Measurements from ENCODE around the gene CACNA1S.
A peak's percentile ranks its signal among the peaks of the same experiment; 100 is the strongest.

Gene CACNA1S

GRCh38 chr1:201116091-201116490 is 3.9 kb upstream of the CACNA1S start:
- DNase-seq (ENCODE audit: low read depth, low spot score), result no peak

DNA sequence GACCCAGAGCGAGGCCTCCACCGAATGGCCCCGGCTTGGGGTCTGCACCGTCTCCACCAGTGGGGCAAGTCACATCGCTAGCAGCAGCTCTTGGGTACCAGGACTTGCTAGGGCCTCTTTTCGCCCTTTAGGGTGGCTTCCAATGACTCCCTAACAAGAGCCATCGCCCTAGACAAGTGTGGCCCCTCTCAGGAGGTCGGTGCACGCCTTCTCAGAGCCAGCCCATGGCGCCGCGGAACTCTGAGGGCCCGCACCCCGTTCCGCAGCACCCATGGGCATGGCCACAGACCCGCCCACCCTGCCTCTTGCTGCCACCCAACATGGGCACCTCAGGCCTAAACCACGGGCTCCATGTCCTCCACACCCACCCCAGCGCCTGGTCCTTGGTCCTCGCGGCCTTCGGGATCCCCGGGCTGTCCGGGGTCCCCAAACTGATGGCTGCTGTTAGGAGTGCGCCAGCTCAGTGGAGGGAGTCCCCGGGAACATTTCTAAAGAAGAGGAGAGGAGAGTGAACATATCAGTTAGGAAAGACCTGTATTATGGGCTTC is 3.2 kb upstream of the CACNA1S start:
- DNase-seq (ENCODE audit: low read depth, low spot score), result no peak

DNA sequence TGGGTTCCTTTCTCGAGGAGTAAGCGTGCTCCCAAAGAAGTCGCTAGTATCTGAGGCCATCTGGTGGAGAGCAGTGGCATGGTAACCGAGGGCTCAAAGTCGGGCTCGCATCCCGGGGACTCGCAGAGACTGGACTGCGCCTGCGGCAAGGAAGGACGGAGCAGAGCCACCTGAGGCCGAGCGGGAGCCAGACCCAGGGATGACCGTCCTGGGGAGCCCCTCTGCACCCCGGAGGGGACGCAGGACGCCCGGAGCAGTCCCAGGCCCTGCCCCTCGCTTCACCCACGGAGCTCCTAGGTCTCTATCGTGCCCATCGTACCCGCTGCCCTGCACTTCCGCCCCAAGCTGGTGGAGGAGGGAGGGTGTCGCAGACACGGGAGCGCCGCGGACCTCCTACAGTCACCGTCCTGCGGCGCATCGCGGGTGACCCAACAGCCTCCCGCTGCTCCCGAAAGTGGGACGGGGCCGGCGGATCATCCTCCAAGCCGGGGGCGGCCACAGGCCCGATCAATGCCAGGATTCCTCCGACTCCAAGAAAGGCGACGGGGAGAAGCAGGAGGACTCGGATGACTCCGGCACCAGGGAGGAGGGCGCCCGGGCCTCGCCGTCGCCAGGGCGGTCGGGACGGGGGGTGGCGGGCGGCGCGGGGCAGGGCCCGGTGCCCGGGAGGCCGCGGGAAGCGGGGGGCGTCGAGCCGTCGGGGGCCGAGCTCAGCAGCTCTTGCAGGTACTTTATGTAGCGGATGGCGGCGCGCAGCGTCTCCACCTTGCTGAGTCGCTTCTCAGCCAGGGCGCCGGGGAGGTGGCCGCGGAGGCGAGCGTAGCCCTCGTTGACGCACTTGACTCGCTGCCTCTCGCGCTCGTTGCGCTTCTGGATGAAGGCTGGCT is 2.3 kb upstream of the CACNA1S start:
- peak; percentile 76 for DNase-seq (ENCODE audit: low read depth, low spot score)

- no peak for DNase-seq (ENCODE audit: low read depth, low spot score)
Measured at GRCh38 chr1:201113451-201114244, 1.4 kb upstream of the CACNA1S start.

GRCh38 chr1:201112926-201113325 is 700 bp upstream of the CACNA1S start:
- DNase-seq (ENCODE audit: low read depth, low spot score), result no peak

DNA sequence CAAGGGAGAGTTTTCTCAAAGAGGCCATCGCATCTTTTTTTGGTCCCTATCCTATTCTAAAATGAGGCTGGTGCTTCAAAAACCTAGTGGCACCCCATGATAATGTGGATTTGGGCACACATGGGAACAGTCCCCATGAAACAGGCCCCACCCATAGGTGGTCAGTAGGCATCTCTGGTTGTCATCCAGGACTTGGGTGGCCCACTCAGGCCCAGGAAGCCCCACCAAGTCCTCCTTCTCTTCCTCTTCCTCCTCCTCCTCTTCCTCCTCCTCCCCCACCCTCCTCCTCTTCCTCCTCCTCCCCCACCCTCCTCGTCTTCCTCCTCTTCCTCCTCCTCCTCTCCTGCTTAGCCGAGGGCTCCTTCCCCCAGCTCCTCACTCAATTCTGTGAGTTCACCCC is 554 bp downstream of the CACNA1S start:
- no peak for DNase-seq (ENCODE audit: low read depth, low spot score)

DNA sequence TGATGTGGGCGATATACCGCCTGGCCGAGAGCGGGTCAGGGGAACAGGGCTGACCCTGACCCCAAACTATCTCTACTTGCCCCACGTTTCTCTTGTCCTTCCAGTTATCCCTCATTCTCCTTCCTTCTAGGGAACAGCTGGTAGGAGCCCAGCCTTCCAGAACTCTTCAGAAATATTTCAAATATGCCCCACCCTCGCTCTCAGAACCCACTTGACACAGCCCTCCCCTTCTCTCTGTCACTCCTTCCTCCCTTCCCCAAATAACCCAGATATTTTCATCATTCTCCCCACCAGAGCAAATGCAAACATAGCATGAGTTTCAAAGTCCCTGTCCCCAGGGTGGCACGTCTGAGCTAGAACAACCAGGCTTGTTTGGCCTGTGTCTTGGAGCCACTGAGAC is 1.1 kb downstream of the CACNA1S start:
- no peak for DNase-seq (ENCODE audit: low read depth, low spot score)

DNA sequence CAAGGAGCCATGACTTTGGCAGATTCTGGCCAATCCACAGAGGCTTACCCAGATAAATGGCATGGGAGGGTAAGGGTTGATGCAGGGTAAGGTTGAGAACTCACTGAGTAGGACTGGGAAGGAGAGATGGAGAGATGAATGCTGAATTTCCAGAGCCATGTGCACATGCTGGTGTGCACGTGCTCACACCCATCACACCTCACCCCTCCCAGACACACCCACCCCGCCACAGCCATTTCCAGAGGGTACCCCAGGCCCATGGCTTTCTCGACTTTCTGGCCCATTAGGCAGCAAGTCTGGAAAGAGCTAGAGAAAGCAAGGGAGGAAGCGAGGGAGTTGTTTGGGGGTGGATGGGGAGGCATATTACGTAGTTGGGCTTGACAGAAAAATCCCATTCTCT is 1.6 kb downstream of the CACNA1S start:
- DNase-seq (ENCODE audit: low read depth, low spot score), result no peak

GRCh38 chr1:201110138-201110537 is 2.1 kb downstream of the CACNA1S start:
- DNase-seq (ENCODE audit: low read depth, low spot score), result no peak

DNA sequence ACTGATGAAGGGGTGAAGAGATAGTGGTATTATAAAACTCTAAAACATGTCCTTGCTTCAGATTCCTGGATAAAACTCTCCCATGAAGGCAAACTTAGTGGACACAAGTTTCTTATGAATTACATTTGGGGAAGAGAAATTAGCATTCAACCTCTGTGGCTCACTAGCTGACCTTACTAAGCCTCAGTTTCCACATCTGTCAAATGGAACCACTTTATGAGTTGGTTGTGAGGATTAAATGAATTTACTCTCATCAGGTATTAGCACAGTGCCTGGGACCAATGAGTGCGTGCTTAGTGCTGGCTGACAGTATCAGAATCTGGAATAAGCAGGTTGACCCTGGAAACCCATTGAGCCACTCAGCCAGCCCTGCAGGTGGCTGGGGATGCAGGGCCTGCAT is 2.6 kb downstream of the CACNA1S start:
- DNase-seq (ENCODE audit: low read depth, low spot score), result no peak

DNA sequence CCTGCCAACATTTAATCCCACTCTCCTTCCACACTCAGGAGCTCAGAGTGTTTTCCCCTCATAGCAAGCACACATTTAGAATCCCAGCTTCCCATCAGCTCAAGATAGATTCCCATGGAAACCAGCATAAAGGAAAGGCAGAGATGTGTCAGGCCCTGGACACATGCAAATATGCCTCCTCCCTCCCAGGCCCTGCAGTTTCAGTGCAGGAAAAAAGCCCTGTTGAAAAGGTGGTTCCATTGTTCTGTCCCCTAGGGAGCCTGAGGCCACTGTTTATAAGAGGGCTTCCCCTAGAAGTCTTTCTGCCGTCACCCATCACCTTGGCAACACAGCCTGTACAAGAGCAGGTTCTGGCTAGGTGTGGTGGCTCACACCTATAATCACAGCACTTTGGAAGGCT is 3.6 kb downstream of the CACNA1S start:
- no peak for DNase-seq (ENCODE audit: low read depth, low spot score)

DNA sequence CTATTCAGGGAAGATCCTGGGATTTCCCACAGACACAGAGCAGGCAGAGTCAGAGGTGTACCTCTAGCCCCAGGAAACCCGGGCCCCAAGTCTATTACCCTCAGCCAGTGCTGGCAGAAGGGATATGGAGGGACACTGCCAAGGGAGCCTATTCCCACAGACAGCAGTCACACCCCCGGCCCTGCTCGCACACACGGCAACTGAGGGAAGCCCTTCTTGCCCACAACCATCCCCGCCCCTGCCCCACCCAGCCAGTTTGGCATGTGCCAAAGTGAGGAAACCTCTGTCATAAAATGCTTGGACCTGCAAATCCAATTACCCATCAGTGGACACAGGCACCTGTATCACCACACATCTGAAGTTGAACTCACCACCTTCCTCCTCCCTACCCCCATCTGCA is 6.5 kb downstream of the CACNA1S start:
- no peak for DNase-seq (ENCODE audit: low read depth, low spot score)

GRCh38 chr1:201104141-201104540 is 8.1 kb downstream of the CACNA1S start:
- DNase-seq (ENCODE audit: low read depth, low spot score), result no peak

DNA sequence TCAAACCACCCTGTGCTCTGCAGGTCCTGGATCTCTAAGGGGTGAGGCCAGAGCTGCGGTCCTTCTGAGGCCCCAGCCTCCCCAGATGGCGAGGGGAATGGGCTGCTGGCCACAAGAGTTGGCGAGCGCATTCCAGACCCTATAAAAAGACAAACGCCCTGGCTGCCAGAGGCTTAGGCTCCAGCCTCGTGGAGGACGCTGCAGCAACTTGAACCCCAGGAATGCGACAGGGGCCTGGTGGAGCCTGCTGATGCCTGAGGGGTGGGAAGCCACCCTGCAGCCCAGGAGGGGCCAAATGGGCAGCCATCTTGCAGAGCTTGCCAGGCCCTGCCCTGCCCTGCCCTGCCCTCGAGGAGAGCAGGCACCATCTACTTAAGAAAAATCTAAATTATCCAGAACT is 8.6 kb downstream of the CACNA1S start:
- no peak for DNase-seq (ENCODE audit: low read depth, low spot score)

DNA sequence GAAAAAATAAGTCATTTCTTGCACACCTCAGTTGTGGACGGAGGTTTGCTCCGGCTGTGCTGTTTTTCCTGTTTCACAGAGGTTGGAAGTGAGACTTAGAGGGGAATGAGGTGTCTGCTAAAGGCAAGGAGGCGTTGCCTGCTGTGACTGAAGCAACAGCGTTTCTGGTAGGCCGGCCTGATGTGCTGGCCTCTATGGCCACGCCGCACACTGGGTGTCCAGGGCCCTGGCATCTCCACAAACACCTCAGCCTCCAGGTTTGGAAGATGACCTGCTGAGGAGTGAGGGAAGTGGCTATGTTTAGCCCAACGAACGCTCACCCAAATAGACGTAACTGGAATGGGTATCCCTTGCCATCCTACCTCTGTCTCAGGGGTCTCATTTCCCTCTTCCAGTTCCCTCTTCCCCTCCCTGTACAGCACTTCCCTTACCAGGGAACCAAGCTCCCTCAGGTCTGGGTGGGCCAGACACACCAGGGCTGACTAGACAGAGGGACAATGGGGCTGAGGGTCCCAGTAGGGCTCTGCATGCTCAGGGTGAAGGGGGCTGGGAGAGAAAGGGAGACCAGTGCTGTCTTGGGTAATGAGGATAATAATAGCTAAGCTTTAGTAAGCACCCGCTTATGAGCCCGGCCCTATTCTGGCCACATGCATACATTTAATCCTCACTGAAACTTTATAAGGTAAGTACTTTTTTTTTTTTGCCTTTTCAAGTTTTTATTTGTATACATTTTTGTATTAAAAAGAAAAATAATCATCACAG is 11.9 kb downstream of the CACNA1S start:
- no peak for DNase-seq (ENCODE audit: low read depth, low spot score)

- DNase-seq (ENCODE audit: low read depth, low spot score), result no peak
Measured at GRCh38 chr1:201098992-201099677, 13.1 kb downstream of the CACNA1S start.

- DNase-seq (ENCODE audit: low read depth, low spot score), result no peak
Measured at GRCh38 chr1:201096977-201097856, 15.0 kb downstream of the CACNA1S start.

DNA sequence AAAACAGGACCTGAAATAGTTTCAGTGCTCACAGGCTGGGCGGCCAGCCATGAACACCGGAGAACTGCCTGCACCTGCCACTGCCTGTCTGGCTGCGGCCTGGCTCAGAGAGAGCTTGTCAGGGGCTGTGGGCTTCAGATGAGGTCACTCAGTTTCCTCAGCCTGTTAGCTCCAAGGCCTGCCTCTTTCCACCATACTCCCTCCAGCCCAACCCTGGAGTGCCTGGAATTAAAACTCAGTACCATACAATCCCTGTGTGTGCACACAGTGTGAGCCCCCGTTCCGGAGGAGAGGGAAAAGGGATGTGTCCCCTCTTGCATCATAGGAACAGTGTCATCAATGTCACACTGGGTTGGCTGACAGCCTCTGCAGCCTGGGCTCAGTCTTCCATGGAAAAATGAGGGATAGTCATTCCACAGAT is 16.2 kb downstream of the CACNA1S start:
- DNase-seq (ENCODE audit: low read depth, low spot score), result no peak

DNA sequence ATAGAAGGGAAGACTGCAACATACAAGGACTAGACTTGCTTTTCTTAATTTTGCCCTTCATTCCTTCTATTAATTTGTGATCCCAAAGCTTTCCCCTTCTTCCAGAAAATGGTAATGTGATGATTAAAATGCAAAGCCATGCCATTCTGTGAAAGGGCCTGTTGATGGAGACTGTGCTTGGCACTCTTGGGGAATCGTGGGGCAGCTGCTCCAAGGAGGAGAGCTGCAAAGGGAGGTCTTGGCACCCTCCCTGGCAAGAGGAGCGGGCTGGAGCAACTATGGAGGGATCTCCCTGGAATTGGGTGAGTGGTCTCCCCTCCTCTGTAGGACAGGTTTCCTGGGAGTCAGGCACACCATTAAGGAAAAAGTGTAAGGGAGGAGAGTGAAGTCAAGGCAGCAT is 16.6 kb downstream of the CACNA1S start:
- DNase-seq (ENCODE audit: low read depth, low spot score), result no peak

DNA sequence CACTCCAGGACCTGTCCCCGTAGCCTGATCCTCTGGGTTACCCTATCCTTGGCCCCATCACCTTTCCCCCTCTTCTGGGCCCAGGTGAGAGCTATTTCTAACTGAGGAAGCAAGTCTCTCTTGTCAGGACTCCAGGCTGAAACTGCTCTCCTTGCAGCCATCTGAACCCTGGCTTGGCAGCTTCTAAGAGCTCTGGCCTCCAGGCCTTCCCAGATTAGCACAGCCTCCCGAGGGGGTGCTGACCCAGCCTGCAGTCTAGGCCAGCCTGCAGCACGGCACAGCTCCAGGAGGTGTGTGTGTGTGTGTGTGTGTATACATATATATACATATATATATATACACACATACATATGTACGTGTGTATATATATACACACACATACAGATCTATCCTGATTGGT is 17.4 kb downstream of the CACNA1S start:
- DNase-seq (ENCODE audit: low read depth, low spot score), result no peak
